ENCODE measurements around the gene DLGAP4.

DLGAP4 gene

DNA sequence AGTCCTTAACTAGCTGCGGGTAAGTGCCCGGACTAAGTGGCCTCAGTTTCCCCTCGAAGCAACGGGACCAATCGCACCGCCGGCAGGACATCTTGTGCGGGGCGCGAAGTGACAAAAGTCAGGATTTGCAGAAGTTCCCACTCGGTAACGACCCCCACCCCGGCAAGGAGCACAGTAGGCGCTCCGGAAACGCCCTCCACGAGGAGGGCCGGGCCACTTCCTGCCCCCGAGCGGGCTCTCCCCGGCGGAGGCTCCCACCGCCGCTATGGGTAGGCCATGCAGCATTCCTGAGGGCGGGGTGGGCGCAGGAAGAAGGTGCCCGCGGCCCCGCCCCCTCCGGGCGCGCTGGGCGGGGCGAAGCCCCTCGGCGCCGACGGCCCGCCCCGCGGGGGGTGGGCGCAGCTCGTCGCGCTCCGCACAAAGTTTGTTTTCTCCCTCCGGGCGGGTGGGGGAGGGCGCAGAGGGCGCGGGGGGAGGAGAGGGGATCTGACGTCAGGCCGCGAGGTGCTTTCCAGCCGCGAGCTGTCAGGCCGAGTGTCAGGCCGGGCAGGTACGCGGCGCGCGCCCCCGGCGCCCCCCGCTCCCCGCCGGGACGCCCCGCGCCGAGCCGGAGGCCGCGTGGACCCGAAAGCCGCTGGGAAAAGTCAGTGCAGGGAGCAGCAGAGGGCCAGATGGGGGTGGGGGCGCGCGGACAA, 267.1 kb downstream of the DLGAP4 start, which contains the start of gene TGIF2:
TGIF2 (plus strand) TSS at position 495 of the 695 bp plus-strand sequence. CDS start 5,178 bp downstream, outside the sequence.
- DNase-seq = peak; percentile 45 to 93

- peak in 1 of 2 experiments; percentile 60 for DNase-seq
Measured at GRCh38 chr20:36573798-36574365, 267.7 kb downstream of the DLGAP4 start.

DNA sequence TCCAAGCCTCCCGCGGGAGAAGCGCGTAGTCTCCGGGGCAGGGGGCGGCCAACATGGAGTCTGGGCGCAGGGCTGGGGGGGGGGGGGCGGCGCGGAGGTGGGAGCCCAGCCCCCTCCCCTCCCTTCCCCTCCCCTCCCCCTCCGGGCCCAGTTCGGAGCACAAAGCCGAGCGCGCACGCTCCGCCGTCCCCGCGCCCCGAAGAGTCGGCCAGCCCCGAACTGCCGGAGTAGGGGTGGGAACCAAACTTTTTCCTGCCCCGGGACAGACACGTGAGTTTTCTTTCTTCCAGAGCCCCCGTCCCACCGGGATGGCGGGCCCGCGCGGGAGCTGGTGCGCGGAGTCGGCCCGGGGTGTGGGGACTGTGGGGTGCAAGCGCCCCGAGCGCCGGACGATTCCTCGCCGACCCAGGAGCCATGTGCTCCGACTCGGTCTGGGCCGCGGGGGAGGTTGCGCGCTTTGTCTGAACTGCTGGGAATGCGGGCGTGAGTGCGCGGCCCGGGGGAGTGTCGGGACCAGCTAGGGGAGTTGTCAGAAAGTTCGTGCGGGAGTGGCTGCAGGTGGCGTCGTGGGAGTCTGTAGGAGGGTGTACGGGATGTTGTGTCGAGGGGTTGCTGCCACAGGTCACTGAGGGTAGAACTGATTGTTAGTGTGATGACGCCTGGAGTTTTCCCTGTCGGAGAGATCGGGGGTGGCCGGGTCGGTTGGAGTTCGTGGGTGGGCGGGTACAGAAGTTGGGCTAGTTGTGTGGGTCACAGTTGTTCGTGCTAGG, 268.4 kb downstream of the DLGAP4 start:
- DNase-seq = peak; percentile 38 to 63

GRCh38 chr20:36576081-36576445, 269.9 kb downstream of the DLGAP4 start:
- DNase-seq = no peak
